ENCODE measurements around the gene CNOT6. TPM values are rescaled to one million over a fixed set of nuclear protein-coding genes. Genes with fewer than 3 reads are reported as not detected.

CNOT6 gene
- total RNA-seq, 3 donors from 2014 or later = 9.8 to 26.2 (median 19.0) TPM

DNA sequence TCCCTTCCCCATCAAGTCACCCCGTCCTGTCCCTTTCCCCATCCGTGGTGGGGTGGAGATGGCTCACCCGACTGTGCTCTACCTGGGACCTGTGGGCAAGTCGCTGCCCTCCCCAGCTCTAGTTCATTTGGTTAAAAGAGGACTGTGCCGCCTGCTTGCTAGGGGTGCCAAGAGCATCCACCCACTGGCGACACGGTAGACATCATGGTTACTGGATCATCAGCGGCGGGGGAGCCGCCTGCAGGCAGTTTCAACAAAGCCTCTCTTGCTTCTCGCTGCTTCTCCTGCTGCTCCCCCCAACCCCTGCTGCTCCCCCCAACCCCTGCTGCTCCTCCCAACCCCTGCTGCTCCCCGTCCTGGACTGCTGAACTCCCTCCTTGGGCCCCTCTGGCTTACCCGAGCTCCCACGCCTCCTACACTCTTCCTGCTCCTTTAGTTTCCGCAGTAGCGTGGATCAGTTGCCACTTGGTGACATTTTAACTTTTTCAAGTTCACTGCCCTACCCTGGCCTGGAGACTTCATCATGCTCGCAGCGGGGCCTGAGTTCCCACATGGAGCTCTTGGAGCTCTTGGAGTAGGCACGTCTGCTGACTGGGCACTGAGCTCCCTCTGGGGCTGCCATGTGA lies 119.1 kb downstream of the CNOT6 start:
- H3K27me3 ChIP-seq = no peaks in the 10 kb centered on the region
- DNase-seq (ENCODE audit: low spot score in 2 of 2) = no peak
- no peaks in the 10 kb centered on the region for H3K9me3 ChIP-seq
- no peaks in the 10 kb centered on the region for H3K36me3 ChIP-seq
- no peak overlapping the region for H3K4me3 ChIP-seq
- no peak for TF ChIP-seq POLR2AphosphoS5 (IDR thresholded peaks at IDR 0.05)
- TF ChIP-seq, protein P1, sequence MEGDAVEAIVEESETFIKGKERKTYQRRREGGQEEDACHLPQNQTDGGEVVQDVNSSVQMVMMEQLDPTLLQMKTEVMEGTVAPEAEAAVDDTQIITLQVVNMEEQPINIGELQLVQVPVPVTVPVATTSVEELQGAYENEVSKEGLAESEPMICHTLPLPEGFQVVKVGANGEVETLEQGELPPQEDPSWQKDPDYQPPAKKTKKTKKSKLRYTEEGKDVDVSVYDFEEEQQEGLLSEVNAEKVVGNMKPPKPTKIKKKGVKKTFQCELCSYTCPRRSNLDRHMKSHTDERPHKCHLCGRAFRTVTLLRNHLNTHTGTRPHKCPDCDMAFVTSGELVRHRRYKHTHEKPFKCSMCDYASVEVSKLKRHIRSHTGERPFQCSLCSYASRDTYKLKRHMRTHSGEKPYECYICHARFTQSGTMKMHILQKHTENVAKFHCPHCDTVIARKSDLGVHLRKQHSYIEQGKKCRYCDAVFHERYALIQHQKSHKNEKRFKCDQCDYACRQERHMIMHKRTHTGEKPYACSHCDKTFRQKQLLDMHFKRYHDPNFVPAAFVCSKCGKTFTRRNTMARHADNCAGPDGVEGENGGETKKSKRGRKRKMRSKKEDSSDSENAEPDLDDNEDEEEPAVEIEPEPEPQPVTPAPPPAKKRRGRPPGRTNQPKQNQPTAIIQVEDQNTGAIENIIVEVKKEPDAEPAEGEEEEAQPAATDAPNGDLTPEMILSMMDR (IDR thresholded peaks at IDR 0.05) = no peak
- no peak for TF ChIP-seq POLR2A (IDR thresholded peaks at IDR 0.05)
- intact Hi-C loops (cut with DNase I; ENCODE audit: low total_unique reads) = no loop called here
- no peaks in the 10 kb centered on the region for H3K4me1 ChIP-seq
- no peak overlapping the region for H3K27ac ChIP-seq

DNA sequence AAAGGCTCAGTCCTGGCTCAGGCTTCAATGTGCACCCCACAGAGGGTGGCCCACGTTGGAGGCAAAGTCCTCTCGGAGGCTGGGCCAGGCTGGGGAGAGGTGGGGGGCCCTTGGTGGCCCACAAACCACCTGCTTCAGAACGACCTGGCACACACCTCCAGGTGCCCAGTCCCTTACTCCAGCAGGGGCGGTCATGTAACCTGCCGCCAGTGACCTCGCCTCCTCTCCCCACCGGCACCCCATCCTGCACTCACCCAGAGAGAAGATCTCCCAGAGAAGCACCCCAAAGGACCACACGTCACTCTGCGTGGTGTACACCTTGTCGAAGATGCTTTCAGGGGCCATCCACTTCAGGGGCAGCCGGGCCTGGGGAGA lies 119.6 kb downstream of the CNOT6 start:
- Histone ChIP-seq H3K4me3 (no peak overlapping the region), H3K27me3 (no peaks in the 10 kb centered on the region), H3K9me3 (no peaks in the 10 kb centered on the region), H3K36me3 (no peaks in the 10 kb centered on the region), H3K4me1 (no peaks in the 10 kb centered on the region), H3K27ac (no peak overlapping the region)
- DNase-seq (ENCODE audit: low spot score in 2 of 2) = no peak
- intact Hi-C loops (cut with DNase I; ENCODE audit: low total_unique reads) = no loop called here
- TF ChIP-seq, protein P1 (IDR thresholded peaks at IDR 0.05) = no peak
- TF ChIP-seq POLR2A (IDR thresholded peaks at IDR 0.05) = no peak
- TF ChIP-seq POLR2AphosphoS5 (IDR thresholded peaks at IDR 0.05) = no peak

DNA sequence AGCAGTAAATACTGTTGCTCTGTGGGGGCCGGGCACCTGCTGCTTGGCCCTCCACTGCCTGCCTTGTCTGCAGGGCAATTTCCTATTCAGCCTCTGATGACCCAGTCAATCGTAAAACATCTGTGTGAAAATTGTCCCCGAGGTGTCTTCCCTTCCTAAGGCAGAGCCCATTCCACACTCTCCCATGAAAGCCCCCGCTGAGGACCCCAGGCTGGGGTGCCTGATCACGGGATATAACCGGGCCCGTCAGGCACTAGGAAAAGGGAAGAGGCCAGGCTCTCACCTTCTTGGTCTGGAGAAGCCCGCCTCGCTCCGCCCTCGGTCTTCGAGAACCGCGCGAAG lies 124.3 kb downstream of the CNOT6 start:
- peak overlapping the region; percentile 17 to 59 (median 37) for H3K4me3 ChIP-seq

DNA sequence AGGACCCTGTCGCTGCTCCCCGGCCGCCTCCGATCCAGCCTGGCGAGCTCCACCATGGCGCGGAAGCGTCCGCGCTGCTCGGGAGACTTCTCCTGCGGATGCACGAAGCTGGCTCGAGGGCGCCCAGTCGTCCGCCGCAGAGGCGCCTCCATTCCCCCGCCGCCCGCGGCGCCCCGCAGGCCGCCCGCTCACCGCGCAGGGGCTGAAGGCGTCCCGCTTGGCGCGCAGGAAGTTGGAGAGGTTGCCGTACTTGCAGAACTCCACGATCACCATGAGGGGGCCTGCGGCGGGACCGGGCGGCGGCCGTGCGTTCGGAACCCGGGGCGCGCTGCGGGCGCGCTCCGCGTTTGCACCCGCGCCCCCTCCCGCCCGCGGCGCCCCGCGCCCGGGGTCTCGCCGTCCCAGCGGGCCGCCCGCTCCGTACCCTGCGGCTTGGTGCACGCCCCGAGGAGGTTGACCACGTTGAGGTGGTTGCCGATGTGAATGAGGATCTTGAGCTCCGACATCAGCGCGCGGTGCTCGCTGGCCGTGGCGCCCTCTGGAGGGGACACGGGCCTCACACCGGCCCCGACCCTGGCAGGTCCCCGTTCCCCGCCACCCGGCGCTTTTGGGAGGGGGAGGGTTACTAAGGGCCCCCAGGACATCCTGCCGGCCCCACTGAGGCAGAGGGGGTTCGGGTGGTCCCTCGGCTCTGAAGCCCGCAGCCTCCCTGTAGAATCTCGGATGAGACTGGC lies 124.8 kb downstream of the CNOT6 start:
- Histone ChIP-seq H3K9me3 (no peaks in the 10 kb centered on the region), H3K4me1 (no peaks in the 10 kb centered on the region), H3K36me3 (no peaks in the 10 kb centered on the region), H3K27ac (no peak overlapping the region), H3K4me3 (peak overlapping the region; percentile 17 to 59 (median 37)), H3K27me3 (peaks cover 0 to 14% of the 10 kb centered on the region in 2 donors)
- no peak for DNase-seq (ENCODE audit: low spot score in 2 of 2)
- TF ChIP-seq, protein P1 (IDR thresholded peaks at IDR 0.05) = no peak
- no peak for TF ChIP-seq POLR2A (IDR thresholded peaks at IDR 0.05)
- no peak for TF ChIP-seq POLR2AphosphoS5 (IDR thresholded peaks at IDR 0.05)
- intact Hi-C loops (cut with DNase I; ENCODE audit: low total_unique reads) = no loop called here

More for the DNA sequence above, 124.3 kb downstream of the CNOT6 start:
- no peak for DNase-seq (ENCODE audit: low spot score in 2 of 2)
- H3K36me3 ChIP-seq = no peaks in the 10 kb centered on the region
- H3K27ac ChIP-seq = no peak overlapping the region
- TF ChIP-seq POLR2AphosphoS5 (IDR thresholded peaks at IDR 0.05) (no peak), POLR2A (IDR thresholded peaks at IDR 0.05) (no peak)
- TF ChIP-seq, protein P1 (IDR thresholded peaks at IDR 0.05) = no peak
- intact Hi-C loops (cut with DNase I; ENCODE audit: low total_unique reads) = no loop called here
- H3K4me1 ChIP-seq = no peaks in the 10 kb centered on the region
- H3K9me3 ChIP-seq = no peaks in the 10 kb centered on the region
- H3K27me3 ChIP-seq = peaks cover 0 to 14% of the 10 kb centered on the region in 2 donors

DNA sequence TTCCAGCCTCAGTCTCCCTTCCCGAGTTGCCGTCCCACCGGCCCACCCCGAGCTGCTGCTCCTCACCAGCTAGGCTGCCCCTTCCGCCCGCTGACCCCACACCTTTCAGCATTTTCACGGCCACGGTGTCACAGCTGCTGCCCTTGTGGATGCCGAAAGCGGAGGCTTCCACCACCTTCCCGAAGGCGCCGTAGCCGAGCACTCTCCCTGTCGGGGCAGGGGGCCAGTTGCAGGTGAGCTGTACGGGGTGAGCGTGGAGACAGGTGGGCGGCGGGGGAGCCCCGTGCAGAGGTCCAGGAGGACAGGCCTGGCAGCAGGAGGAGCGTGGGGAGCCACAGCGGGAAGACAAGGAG lies 125.4 kb downstream of the CNOT6 start:
- no peak for DNase-seq (ENCODE audit: low spot score in 2 of 2)
- TF ChIP-seq, protein P1 (IDR thresholded peaks at IDR 0.05) = no peak
- TF ChIP-seq POLR2A (IDR thresholded peaks at IDR 0.05) (no peak), POLR2AphosphoS5 (IDR thresholded peaks at IDR 0.05) (no peak)
- Histone ChIP-seq H3K27ac (no peak overlapping the region), H3K4me1 (no peaks in the 10 kb centered on the region), H3K36me3 (no peaks in the 10 kb centered on the region), H3K4me3 (peak overlapping the region in 1 of 3 donors; percentile 59), H3K27me3 (peaks cover 0 to 14% of the 10 kb centered on the region in 2 donors), H3K9me3 (no peaks in the 10 kb centered on the region)
- intact Hi-C loops (cut with DNase I; ENCODE audit: low total_unique reads) = no loop called here
